ENCODE data around the gene TSPAN32.

Gene TSPAN32

GRCh38 chr11:2266586-2267305 is 35.1 kb upstream of the TSPAN32 start:
- DNase-seq (ENCODE audit: low read depth, low spot score): no peak

- no peak for DNase-seq (ENCODE audit: low read depth, low spot score)
These were observed 34.4 kb upstream of the TSPAN32 start for GRCh38 chr11:2267306-2267850.

- DNase-seq (ENCODE audit: low read depth, low spot score): no peak
These were observed 33.7 kb upstream of the TSPAN32 start for GRCh38 chr11:2267851-2268728.

GRCh38 chr11:2268729-2269600 is 32.8 kb upstream of the TSPAN32 start:
- no peak for DNase-seq (ENCODE audit: low read depth, low spot score)

- DNase-seq (ENCODE audit: low read depth, low spot score): peak; percentile 72
These were observed 32.1 kb upstream of the TSPAN32 start for GRCh38 chr11:2269601-2270321.

- DNase-seq (ENCODE audit: low read depth, low spot score): no peak
These were observed 31.3 kb upstream of the TSPAN32 start, which contains the start of gene ASCL2 for GRCh38 chr11:2270322-2271076. Gene ASCL2 (minus strand): TSS chr11:2270588. CDS start chr11:2270332, 256 bp downstream.

- DNase-seq (ENCODE audit: low read depth, low spot score): no peak
These were observed 30.8 kb upstream of the TSPAN32 start for GRCh38 chr11:2271077-2271326.

GRCh38 chr11:2271327-2272227 is 30.2 kb upstream of the TSPAN32 start:
- DNase-seq (ENCODE audit: low read depth, low spot score): peak; percentile 83

- DNase-seq (ENCODE audit: low read depth, low spot score): no peak
These were observed 29.4 kb upstream of the TSPAN32 start for GRCh38 chr11:2272228-2272945.

GRCh38 chr11:2272946-2273280 is 28.9 kb upstream of the TSPAN32 start:
- DNase-seq (ENCODE audit: low read depth, low spot score): no peak

GRCh38 chr11:2273311-2273710 is 28.5 kb upstream of the TSPAN32 start:
- no peak for DNase-seq (ENCODE audit: low read depth, low spot score)

GRCh38 chr11:2273771-2274170 is 28.0 kb upstream of the TSPAN32 start:
- DNase-seq (ENCODE audit: low read depth, low spot score): no peak

- no peak for DNase-seq (ENCODE audit: low read depth, low spot score)
These were observed 26.2 kb upstream of the TSPAN32 start for GRCh38 chr11:2275334-2276279.

GRCh38 chr11:2276280-2277007 is 25.4 kb upstream of the TSPAN32 start:
- no peak for DNase-seq (ENCODE audit: low read depth, low spot score)

- DNase-seq (ENCODE audit: low read depth, low spot score): no peak
These were observed 24.8 kb upstream of the TSPAN32 start for GRCh38 chr11:2277008-2277346.

GRCh38 chr11:2277933-2278523 is 23.8 kb upstream of the TSPAN32 start:
- peak; percentile 2 for DNase-seq (ENCODE audit: low read depth, low spot score)

- DNase-seq (ENCODE audit: low read depth, low spot score): no peak
These were observed 21.6 kb upstream of the TSPAN32 start for GRCh38 chr11:2280208-2280607.
